HG02588 (cell line): ENCODE measurements around the gene RAB38.

Experiments
- ATAC-seq: cut with Tn5 transposase; IDR thresholded peaks from one replicate; pipeline ENCODE4 v1.9.1; 2021; ENCODE audit warnings: mild to moderate bottlenecking, moderate library complexity; ENCODE audit not compliant: unreplicated experiment

Gene RAB38

DNA sequence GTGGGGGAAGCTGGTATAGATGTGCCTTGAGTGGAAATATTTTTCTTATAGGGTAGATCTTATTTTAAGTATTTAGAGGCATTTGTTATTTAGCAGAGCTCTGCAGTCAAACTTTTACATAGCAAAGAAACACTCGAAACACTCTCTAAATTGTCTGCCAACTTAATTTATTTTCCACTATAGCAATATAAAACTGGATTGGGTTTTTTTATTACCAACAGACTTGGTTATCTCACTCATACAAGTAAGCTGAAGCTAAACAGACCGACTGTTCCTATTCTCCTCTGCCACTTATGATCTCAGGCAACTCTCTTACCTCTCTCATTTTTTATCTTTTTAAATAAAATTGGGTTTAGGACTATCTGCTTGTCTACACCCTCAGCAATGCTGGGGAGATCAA lies 4.6 kb downstream of the RAB38 start:
- no peak for ATAC-seq

DNA sequence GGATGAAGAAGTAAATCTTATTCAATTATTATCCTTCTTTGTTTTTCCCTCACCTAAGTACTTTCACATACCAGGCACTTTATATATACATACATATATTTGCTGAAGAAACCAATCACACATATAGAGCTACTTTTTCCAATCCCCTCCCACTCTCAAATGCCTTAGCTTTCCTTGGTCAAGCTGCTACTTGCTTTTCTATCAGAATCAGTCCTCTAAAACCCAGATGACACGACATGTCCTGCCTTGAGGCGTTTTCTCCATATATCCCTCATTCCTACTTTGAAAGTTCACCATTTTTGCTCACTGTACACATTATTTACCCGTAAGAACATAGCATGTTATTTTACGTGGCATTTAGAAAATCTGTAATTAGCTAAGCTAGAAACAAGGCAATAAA lies 5.4 kb downstream of the RAB38 start:
- ATAC-seq: no peak

DNA sequence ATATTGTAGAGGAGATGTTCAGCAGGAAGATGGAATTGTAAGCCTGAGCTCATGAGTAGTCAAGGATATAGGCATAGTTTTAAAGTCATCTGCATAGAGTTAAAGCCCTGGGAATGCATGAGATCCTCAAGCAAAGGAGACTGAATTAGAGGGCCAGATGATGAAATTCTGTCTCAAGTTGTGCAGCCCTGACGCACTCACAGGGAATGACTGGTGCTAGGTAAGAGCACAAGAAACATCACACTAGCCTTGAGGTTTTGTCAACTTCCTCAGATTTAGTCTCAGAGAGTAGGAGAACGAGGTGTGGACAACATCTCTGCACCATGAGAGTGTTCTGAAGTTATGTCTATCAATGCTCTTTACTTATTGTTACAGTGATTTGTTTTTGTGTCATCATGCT lies 5.8 kb downstream of the RAB38 start:
- no peak for ATAC-seq

DNA sequence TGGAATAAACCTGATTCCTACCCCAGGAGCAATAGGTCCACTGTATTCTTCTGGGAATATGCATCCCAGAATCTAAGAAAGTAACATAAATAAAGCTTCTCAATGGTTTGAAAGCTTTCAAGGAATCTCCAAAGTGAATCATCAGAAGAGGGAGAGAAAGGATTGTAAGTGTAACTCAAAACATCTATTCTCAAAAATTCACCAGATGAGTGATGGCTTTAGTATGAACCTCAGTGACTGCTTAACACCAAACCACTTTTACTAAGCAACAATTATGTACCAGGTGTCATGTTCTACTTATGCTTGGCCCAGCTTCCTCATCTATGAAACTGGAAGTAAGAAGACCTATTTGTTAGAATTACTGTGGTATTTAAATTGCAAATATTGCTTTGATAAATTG lies 7.4 kb downstream of the RAB38 start:
- no peak for ATAC-seq

- no peak for ATAC-seq
Measured at GRCh38 chr11:88164806-88165585, 10.2 kb downstream of the RAB38 start.

GRCh38 chr11:88164320-88164719 lies 10.9 kb downstream of the RAB38 start:
- ATAC-seq: no peak

- ATAC-seq: no peak
Measured at GRCh38 chr11:88158081-88158480, 17.2 kb downstream of the RAB38 start.

DNA sequence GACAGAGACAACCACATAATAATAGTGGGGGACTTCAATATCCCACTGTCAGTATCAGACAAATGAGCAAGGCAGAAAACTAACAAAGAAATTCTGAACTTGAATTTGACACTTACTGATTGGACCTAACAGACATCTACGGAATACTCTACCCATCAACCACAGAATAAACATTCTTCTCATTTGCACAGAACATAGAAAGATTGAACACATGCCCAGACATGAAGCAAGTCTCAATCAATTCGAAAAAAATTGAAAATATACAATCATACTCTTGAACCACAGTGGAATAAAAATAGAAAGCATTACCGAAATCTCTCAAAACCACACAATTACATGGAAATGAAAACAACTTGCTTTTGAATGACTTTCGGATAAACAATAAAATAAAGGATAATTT lies 17.9 kb downstream of the RAB38 start:
- ATAC-seq: no peak

DNA sequence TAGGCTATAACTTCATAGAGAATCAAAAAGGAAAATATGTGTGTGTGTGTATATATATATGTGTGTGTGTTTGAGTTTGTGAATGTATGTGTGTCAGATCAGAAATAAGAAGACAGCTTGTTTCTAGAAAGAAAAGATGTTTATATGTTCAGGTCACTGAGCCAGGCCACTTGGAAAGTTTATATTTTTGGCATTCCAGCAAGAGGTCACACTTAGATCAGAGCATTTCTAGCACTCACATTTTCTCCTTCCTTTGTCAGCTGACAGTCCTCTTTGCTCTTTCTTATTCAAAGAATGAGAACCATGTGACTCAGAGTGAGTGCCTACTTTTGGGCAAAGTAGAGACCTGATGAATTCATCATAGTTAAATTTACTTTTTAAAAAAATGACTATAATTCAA lies 22.9 kb downstream of the RAB38 start:
- ATAC-seq: no peak

- ATAC-seq: no peak
Measured at GRCh38 chr11:88151709-88152265, 23.5 kb downstream of the RAB38 start.

DNA sequence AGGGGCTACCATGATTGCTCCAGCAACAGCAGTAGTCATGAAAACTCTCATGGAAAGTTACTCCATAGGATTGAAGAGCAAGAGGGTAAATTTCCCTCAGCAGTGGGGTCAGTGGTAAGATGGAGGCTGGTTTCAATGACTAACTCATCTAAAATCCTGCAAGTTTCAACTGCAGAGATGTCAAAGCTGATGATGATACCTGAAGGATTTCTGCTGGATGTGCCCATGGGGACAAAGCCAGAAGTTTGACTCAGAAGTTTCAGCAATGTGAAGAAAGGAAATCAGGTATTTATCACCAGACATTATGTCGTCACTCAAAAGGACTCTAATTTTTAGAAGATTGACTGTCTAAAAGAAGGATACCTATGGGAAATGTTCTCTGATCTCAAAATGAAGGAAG lies 29.1 kb downstream of the RAB38 start:
- no peak for ATAC-seq

GRCh38 chr11:88139865-88140264 lies 35.4 kb downstream of the RAB38 start:
- no peak for ATAC-seq

DNA sequence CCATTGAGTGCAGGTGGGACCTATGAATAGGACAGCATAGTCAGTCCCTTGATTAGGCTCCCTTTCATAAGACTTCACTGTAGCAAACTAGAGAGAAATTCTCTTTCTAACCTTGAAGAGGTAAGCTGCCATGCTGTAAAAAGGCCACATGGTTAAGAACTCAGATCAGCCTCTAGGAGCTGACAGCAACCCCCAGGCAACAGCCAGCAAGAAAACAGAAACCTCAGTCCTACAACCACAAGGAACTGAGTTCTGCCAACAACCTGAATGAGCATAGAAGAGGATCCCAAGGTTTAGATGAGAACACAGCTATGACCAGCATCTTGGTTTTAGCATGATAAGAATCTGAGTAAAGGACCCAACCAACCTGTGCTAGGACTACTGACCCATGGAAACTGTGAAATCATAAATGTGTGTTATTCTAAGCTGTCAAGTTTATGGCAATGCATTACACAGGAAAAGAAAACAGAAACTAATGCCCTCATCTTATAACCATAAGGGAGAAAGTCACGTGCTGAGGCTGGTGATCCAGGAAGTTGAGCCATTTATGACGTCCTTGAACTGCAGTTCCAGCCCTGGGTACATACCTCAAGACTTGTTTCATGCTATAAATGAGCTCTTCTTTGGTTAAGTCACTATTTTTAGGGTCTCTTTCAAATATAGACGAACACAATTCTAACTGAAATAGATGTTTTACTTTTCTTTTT lies 43.3 kb downstream of the RAB38 start:
- no peak for ATAC-seq

- no peak for ATAC-seq
Measured at GRCh38 chr11:88122956-88123355, 52.3 kb downstream of the RAB38 start.

DNA sequence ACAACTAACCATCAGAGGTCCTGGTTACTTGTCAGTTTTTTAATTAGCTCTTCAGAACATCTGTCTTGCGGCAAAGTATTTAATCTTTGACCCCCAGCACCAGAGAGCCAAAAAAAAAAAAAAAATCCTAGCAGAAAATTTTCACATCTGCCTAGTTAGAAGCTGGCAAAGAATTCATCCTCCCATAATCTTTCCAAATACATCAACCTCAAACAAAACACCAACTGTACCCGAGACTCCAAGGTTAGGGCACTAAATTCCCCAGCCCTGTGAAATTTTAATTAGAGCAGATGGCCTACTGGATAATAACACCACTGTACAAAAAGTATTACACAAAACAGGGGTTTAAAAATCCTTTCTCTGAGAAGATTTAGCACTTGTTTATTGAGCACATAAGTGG lies 55.7 kb downstream of the RAB38 start:
- ATAC-seq: no peak

DNA sequence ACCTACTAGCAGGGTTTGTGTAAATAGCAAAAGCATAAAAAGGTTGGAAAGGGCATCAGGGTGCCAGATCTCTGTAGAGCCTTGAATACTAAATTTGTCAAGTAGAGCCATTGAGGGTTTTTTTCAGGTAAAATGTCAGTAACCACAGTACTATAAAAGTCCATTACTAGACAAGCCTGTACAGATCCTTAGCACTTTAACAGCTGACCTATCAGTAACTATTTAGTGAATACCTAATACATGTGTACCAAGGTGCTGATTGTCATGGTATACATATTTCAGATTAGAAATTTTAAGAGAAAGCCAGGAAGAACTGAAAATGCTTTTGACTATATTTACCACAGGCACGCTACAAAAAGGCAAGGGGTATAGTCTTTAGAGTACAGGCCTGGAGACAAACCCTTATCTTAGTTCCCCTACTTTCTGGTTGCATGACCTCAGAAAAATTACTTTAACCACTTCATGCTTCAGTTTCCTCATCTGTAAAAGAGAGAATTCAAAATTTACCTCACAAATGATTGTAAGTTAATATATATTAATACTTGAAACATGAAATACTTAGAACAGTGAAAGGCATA lies 57.9 kb downstream of the RAB38 start:
- no peak for ATAC-seq

DNA sequence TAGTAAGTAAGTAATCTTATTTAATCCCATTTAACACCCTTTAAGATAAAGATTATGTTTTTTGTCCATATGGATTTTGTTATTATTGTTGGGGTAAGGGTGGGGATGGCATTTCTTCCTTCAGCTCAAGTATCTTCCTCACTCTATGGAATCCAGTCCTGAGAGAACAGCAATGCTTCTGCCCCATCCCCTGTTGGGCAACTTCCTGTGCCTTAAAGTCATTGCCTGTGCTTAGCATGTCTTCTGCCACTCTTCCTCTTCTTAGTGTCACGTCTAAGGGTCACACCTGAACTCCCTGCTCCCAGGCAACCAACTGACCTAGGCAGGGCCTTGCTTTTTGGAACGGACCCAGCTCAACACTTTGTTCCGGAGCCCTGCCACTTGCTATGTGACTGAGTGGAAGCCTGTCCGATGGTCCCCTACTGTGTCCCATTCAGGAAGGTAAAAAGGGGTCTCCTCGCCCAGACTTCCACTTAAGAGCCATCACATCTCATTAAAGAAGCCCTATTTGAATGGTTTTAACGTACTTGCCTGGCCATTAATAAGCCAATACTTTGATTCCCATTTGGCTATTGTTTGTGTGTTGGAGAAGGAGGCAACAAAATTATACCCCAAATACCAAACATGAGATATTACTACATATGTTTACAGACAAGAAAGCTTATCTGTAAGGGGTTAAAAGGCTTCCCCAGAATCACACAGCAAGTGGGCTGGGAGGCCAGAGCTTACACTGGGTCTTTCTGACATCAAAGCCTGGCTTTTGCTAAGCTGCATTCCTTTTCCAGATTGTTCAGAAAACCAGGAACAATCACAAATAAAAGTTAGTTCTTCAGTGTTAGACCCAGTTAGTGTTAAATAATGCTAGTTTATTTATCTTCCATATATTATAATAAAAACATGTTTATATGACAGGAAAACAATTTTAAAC lies 59.2 kb downstream of the RAB38 start:
- no peak for ATAC-seq

DNA sequence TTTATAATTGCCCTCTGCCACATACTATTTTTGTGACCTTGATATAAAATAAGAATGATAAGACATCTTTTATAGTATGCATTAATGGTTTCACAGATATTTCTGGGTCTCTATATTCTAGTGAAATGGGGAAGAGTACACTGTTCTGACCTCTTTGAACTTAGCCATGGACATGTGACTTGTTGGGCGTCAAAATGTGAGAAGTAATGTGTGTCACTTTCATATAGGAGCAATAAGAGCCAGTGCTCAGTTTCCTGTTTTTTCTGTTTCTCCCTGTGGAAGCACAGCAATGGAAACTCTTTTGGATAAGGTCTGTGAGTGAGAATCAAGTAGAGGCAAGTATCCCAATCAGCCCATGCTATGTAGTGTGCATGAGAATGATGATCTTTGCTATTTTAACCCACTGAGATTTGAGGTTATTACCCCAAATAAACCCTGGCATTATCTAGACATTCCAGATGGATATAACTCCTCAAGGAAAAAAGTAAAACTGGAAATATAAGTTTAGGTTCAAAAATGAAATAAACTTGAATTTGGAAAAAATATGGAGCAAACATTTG lies 60.7 kb downstream of the RAB38 start:
- ATAC-seq: no peak

- ATAC-seq: no peak
Measured at GRCh38 chr11:88106666-88107065, 68.6 kb downstream of the RAB38 start.

DNA sequence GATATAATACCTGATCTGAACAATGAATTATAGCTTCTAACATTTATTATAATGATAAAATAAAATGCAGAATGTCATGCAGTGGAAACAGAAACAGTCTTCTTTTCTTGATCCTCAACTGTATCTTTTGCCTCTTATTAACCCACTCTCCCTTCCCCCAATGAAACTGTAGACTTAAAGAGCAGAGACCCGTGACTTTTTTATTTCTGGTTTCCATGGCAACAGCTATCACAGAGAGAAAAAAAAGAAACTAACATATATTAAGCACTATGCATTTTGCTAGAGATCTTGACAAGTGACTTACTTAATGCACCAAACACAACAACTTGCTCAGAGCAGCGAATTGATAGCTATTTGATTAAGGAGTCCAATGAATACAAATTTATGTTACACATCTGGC lies 69.3 kb downstream of the RAB38 start:
- no peak for ATAC-seq

GRCh38 chr11:88105526-88105925 lies 69.7 kb downstream of the RAB38 start:
- no peak for ATAC-seq
